ENCODE data around the gene DCBLD2.

Gene DCBLD2

GRCh38 chr3:98791341-98792325 is 109.9 kb downstream of the DCBLD2 start:
- DNase-seq (ENCODE audit: low read depth) = no peak

GRCh38 chr3:98788651-98789050 is 112.8 kb downstream of the DCBLD2 start:
- DNase-seq (ENCODE audit: low read depth) = no peak

- DNase-seq (ENCODE audit: low read depth) = no peak
These were observed 114.3 kb downstream of the DCBLD2 start for GRCh38 chr3:98787181-98787580.

GRCh38 chr3:98786364-98787006 is 115.0 kb downstream of the DCBLD2 start:
- DNase-seq (ENCODE audit: low read depth) = no peak

- DNase-seq (ENCODE audit: low read depth) = no peak
These were observed 116.6 kb downstream of the DCBLD2 start for GRCh38 chr3:98784666-98785600.

- DNase-seq (ENCODE audit: low read depth) = no peak
These were observed 117.5 kb downstream of the DCBLD2 start for GRCh38 chr3:98784042-98784441.

GRCh38 chr3:98782824-98783500 is 118.5 kb downstream of the DCBLD2 start:
- no peak for DNase-seq (ENCODE audit: low read depth)

GRCh38 chr3:98780343-98780742 is 121.2 kb downstream of the DCBLD2 start:
- no peak for DNase-seq (ENCODE audit: low read depth)

GRCh38 chr3:98779541-98780335 is 121.8 kb downstream of the DCBLD2 start:
- DNase-seq (ENCODE audit: low read depth) = no peak

GRCh38 chr3:98778852-98779413 is 122.6 kb downstream of the DCBLD2 start:
- no peak for DNase-seq (ENCODE audit: low read depth)

GRCh38 chr3:98778383-98778782 is 123.1 kb downstream of the DCBLD2 start:
- DNase-seq (ENCODE audit: low read depth) = no peak

GRCh38 chr3:98777801-98778220 is 123.7 kb downstream of the DCBLD2 start:
- DNase-seq (ENCODE audit: low read depth) = no peak

- no peak for DNase-seq (ENCODE audit: low read depth)
These were observed 124.2 kb downstream of the DCBLD2 start for GRCh38 chr3:98777286-98777685.

- DNase-seq (ENCODE audit: low read depth) = no peak
These were observed 125.4 kb downstream of the DCBLD2 start for GRCh38 chr3:98776140-98776493.

GRCh38 chr3:98775459-98776139 is 125.9 kb downstream of the DCBLD2 start:
- DNase-seq (ENCODE audit: low read depth) = no peak

GRCh38 chr3:98772022-98772421 is 129.5 kb downstream of the DCBLD2 start:
- no peak for DNase-seq (ENCODE audit: low read depth)

GRCh38 chr3:98770261-98771039 is 131.0 kb downstream of the DCBLD2 start:
- no peak for DNase-seq (ENCODE audit: low read depth)

- DNase-seq (ENCODE audit: low read depth) = no peak
These were observed 132.0 kb downstream of the DCBLD2 start for GRCh38 chr3:98769448-98769847.

- no peak for DNase-seq (ENCODE audit: low read depth)
These were observed 132.5 kb downstream of the DCBLD2 start for GRCh38 chr3:98768961-98769360.
